GM12892 (cell line): ENCODE data around the gene CLN6.
A peak's percentile ranks its signal among the peaks of the same experiment; 100 is the strongest.

Experiments
- DNase-seq: peaks from one replicate; pipeline ENCODE4 v3.0.0; 2011; ENCODE audit not compliant: insufficient read length
- FAIRE-seq: peaks from 2 replicates; lab custom pipeline; 2011; peaks lifted over from hg19 to GRCh38; lab: Jason Lieb, UNC
- POLR2A ChIP-seq: IDR thresholded peaks from 2 replicates; pipeline ENCODE4 v1.6.1; 2011; ENCODE audit warnings: low read depth, low read length, control low read depth
- POLR2AphosphoS5 ChIP-seq: IDR thresholded peaks from 2 replicates; pipeline ENCODE4 v1.6.1; 2011; ENCODE audit warnings: low read depth, low read length, control low read depth
- TAF1 ChIP-seq: IDR thresholded peaks from 2 replicates; pipeline ENCODE4 v1.6.1; 2011; ENCODE audit warnings: low read depth, mild to moderate bottlenecking, control low read depth, low read length, borderline replicate concordance

CLN6 gene

DNA sequence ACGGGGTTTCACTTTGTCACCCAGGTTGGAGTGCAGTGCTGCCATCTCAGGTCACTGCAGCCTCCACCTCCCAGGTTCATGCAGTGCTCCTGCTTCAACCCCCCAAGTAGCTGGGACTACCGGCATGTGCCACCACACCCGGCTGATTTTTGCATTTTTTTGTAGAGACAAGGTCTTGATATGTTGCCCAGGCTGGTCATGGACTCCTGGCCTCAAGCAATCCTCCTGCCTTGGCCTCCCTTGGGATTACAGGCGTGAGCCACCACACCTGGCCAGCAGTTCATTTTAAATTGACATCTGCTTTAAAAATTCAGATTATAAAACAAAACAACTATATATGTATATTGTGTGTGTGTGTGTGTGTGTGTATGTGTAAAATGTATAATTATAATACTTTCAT lies 62.7 kb downstream of the CLN6 start:
- no peak for DNase-seq
- FAIRE-seq: peak; percentile 66

DNA sequence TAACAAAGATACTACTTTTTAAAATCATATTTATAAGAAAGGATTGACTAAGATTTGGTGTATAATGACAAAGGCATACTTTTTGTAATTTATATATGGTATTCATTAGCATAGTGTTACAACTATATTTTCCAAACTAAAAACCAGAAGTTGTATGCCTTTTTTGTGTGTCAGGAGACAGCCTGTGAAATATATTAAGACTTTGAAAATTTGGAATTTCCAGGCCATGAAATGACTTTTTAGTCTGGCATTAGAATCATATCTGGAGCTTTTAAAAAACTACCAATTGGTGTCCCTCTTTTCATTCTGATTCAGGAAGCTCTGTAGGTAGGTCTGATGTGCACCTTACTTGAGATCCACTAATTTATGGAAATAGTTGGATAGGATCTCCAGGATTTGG lies 66.3 kb downstream of the CLN6 start:
- no peak for FAIRE-seq
- TF ChIP-seq POLR2A (no peak), POLR2AphosphoS5 (no peak), TAF1 (no peak)

More for the DNA sequence above, 62.7 kb downstream of the CLN6 start:
- TF ChIP-seq POLR2AphosphoS5: no peak
- no peak for TF ChIP-seq POLR2A

DNA sequence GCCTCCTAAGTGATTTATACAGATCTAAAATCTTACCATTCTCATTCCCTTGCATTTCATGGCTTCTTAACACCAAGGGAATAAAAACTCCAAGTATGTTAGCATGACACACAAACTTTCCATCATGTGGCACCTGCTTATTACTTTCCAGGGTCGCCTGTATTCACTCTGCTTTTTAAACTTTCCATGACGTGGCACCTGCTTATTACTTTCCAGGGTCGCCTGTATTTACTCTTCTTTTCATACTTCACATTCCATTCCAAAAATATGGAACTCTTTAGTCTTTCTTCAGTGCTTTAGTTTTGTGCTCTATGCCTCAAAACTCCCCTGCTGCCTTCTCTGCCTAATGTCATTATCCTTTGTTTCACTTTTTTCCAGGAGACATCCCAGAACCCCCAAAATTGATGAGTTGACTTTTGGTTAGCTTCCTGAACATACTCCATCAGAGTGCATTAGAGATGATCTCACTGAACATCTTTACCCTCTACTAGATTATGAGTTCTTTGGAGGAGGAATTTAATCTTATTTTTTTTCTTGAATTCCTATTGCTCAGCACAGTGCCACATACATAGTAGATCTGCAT lies 71.4 kb downstream of the CLN6 start:
- FAIRE-seq (peak; percentile 14), DNase-seq (no peak)
- no peak for TF ChIP-seq POLR2A
- no peak for TF ChIP-seq POLR2AphosphoS5
- no peak for TF ChIP-seq TAF1

More for the DNA sequence above, 66.3 kb downstream of the CLN6 start:
- DNase-seq: no peak

DNA sequence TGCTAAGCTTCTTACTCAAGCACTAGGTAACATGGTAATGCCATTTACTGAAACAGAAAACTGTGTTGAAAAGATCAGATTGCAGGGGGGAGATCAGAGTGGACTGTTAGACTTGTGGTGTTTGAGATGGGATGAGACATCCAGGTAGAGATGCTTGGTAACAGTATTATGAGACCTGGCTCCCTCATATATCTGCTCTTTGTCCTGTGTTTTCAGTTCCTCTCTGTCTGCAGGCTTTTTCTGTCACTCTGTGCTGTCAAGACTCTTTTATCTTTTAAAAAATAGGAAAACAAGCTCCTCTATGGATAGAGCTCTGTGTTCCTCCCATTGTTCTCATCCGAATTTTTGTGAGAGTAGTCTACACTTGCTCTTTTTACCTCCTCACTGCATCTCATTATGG lies 72.5 kb downstream of the CLN6 start:
- FAIRE-seq: peak; percentile 9
- no peak for DNase-seq
- no peak for TF ChIP-seq POLR2A
- no peak for TF ChIP-seq POLR2AphosphoS5
- no peak for TF ChIP-seq TAF1
